OCI-LY3 (cell line): ENCODE data around the gene ATP4A.

Experiments used
- H2AFZ ChIP-seq: fragments of 200-600, 300-600 bp; shearing (Covaris generic); 2 replicates; pipeline ENCODE4 v1.6.0; 2014; ENCODE audit warnings: antibody characterized with exemption, low read depth, low read length
- H3K27ac ChIP-seq: fragments of 200-600, 300-600 bp; sonication (generic); 2 replicates; pipeline ENCODE4 v1.5.1; 2014; ENCODE audit warnings: mild to moderate bottlenecking, low read length, moderate library complexity, mixed read lengths
- H3K27me3 ChIP-seq: fragments of 200-600, 300-600 bp; sonication (generic); 2 replicates; pipeline ENCODE4 v1.6.1; 2014; ENCODE audit warnings: low read depth, low read length, mixed read lengths
- H3K36me3 ChIP-seq: fragments of 200-600, 300-600 bp; sonication (generic); replicated peaks from 2 replicates; pipeline ENCODE3; 2014; ENCODE audit warnings: low read depth, low read length, mixed read lengths
- H3K4me1 ChIP-seq: fragments of 300-600, 200-600 bp; sonication (generic); 2 replicates; pipeline ENCODE4 v1.6.1; 2014; ENCODE audit warnings: low read length, mixed read lengths
- H3K4me2 ChIP-seq: fragments of 200-600, 300-600 bp; sonication (generic); 2 replicates; pipeline ENCODE4 v1.6.1; 2014; ENCODE audit warnings: low read length, mixed read lengths
- H3K4me3 ChIP-seq: fragments of 300-600, 200-600 bp; sonication (generic); 2 replicates; pipeline ENCODE4 v1.5.1; 2014; ENCODE audit warnings: antibody characterized with exemption, mild to moderate bottlenecking, low read length, moderate library complexity
- H3K79me2 ChIP-seq: fragments of 300-600, 200-600 bp; shearing (Covaris generic); 2 replicates; pipeline ENCODE4 v1.6.1; 2014; ENCODE audit warnings: mild to moderate bottlenecking, low read length, mixed read lengths
- H3K9ac ChIP-seq: fragments of 300-600, 200-600 bp; shearing (Covaris generic); 2 replicates; pipeline ENCODE4 v1.6.0; 2014; ENCODE audit warnings: mild to moderate bottlenecking, low read length, moderate library complexity
- H3K9me3 ChIP-seq: fragments of 200-600, 300-600 bp; shearing (Covaris generic); 2 replicates; pipeline ENCODE4 v1.6.1; 2014; ENCODE audit warnings: low read length, mixed read lengths; ENCODE audit not compliant: insufficient read depth
- H4K20me1 ChIP-seq: fragments of 200-600, 300-600 bp; sonication (generic); 2 replicates; pipeline ENCODE4 v1.6.1; 2016; ENCODE audit warnings: low read length, mixed read lengths; ENCODE audit not compliant: insufficient read depth
- EZH2phosphoT487 ChIP-seq: fragments of 200-600 bp; shearing (Covaris generic); IDR thresholded peaks from 2 replicates; pipeline ENCODE4 v1.6.1; 2018; ENCODE audit warnings: antibody characterized with exemption, mixed run types, low read depth
- TF ChIP-seq, protein P1 (sequence below): fragments of 200-600, 300-600 bp; sonication (generic); IDR thresholded peaks from 2 replicates; pipeline ENCODE4 v1.5.1; 2014; ENCODE audit warnings: antibody characterized with exemption, low read length, low read depth

The ATP4A gene

DNA sequence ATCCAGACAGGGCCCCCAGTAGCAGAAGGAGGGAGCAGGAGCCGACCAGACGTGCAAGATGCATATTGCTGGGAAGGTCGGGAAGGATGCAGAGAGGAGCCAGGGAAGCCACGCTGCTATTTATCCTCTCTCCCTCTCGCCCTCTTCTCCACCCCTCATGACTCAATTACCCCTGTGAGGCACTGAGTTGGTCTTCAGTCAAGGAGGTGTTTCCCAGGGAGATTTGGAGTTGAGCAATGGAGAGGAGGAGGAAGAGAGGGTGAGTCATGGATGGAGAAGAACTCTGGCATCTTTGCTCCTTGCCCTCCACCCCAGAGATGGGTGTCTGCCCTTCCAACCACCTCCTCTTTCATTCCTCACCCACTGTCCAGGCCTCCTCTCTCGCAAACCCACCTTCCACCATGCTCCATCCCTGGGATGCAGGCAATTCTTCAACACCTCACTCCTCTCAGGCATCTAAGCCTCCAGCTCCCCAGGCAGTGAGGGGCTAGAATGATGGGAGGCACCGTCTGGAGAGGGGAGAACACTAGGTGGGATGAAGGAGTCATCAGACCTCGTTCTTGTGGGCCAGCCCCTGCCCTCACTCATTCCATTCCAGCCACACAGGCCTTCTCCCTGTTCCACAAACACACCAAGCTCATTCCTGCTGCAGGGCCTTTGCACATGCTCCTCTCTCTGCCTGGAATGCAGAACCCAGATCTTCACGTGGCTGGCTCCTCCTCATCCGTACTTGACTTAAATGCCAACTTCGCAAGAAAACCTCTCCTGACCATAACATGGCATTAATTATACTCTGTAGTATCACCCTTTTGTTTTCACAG, 35.0 kb downstream of the ATP4A start, which contains the start of gene SBSN:
SBSN (minus strand) TSS at position 94 of the 821 bp plus-strand sequence; CDS start at position 64, 30 bp downstream.
- no peak within 1 kb of the TSS for H2AFZ ChIP-seq
- no peak within 1 kb of the TSS for H3K4me2 ChIP-seq
- peaks cover 15% of the 10 kb centered on the region for H3K27me3 ChIP-seq
- TF ChIP-seq, protein P1, sequence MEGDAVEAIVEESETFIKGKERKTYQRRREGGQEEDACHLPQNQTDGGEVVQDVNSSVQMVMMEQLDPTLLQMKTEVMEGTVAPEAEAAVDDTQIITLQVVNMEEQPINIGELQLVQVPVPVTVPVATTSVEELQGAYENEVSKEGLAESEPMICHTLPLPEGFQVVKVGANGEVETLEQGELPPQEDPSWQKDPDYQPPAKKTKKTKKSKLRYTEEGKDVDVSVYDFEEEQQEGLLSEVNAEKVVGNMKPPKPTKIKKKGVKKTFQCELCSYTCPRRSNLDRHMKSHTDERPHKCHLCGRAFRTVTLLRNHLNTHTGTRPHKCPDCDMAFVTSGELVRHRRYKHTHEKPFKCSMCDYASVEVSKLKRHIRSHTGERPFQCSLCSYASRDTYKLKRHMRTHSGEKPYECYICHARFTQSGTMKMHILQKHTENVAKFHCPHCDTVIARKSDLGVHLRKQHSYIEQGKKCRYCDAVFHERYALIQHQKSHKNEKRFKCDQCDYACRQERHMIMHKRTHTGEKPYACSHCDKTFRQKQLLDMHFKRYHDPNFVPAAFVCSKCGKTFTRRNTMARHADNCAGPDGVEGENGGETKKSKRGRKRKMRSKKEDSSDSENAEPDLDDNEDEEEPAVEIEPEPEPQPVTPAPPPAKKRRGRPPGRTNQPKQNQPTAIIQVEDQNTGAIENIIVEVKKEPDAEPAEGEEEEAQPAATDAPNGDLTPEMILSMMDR, result no peak
- TF ChIP-seq EZH2phosphoT487, result no peak
- H3K9ac ChIP-seq, result no peak within 1 kb of the TSS
- H4K20me1 ChIP-seq, result no peaks in the 10 kb centered on the region
- no peak within 1 kb of the TSS for H3K4me3 ChIP-seq
- H3K79me2 ChIP-seq, result no peaks in the 10 kb centered on the region
- no peaks in the 10 kb centered on the region for H3K4me1 ChIP-seq
- H3K36me3 ChIP-seq, result no peaks in the 10 kb centered on the region
- H3K27ac ChIP-seq, result no peak within 1 kb of the TSS
- no peaks in the 10 kb centered on the region for H3K9me3 ChIP-seq

DNA sequence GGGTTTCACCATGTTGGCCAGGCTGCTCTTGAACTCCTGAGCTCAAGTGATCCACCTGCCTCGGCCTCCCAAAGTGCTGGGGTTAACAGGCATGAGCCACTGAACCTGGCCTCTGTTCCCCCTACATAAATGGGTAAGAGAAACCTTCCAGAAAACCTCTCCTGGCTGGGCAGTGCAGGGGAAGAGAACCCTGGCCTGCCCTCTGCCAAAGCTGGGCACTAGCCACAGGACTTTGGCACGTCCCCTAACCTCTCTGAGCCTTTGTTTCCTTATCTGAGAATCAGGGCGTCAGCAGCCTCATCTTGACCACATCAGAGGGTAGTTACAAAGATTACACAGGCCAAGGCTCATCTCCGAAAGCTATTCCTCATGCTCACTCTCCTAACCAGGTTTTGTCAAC, 37.6 kb downstream of the ATP4A start:
- Histone ChIP-seq H3K4me3 (no peak overlapping the region), H3K4me1 (no peaks in the 10 kb centered on the region), H3K4me2 (no peak overlapping the region), H3K9me3 (no peaks in the 10 kb centered on the region), H2AFZ (no peak overlapping the region), H3K36me3 (no peaks in the 10 kb centered on the region), H3K79me2 (no peaks in the 10 kb centered on the region), H3K9ac (no peak overlapping the region), H3K27ac (no peak overlapping the region), H3K27me3 (peaks cover 10% of the 10 kb centered on the region; the same call in 1 of the 2 replicates), H4K20me1 (no peaks in the 10 kb centered on the region)
- TF ChIP-seq, protein P1, result no peak
- no peak for TF ChIP-seq EZH2phosphoT487

DNA sequence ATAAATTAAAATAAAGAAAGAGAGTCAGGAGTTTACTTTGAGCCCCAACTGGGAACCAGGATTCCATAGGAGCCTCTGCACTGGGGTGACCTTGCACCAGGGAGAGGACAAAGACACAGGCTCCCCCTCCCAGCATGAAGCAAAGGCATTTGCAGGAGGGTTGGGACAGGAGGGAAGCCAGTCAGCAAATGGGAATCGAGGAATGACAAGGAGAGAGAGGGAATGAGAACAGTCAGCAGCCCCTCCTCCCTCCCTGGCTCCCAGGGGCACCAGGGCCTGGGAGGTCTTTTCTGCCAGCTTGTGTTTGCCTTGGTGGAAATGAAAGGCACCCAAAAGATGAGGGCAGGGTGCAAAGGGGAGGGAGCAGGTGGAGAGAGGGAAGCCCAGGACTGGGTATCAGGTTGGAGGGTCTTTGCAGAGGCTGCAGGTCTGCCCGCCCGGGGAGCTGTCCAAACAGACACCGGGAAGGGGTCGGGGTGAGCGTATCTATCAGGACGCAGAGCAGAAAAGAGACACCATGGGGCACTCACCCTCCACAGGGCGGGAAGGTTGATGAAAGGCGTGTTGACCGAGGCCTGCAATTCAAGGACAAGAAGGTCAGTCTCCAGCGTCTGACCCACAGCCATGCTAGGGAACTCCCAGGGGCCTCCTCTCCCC, 39.1 kb downstream of the ATP4A start:
- Histone ChIP-seq H3K9me3 (no peaks in the 10 kb centered on the region), H3K4me1 (no peaks in the 10 kb centered on the region), H4K20me1 (no peaks in the 10 kb centered on the region), H3K4me3 (no peak overlapping the region), H3K9ac (no peak overlapping the region), H3K27ac (no peak overlapping the region), H2AFZ (no peak overlapping the region), H3K79me2 (no peaks in the 10 kb centered on the region), H3K27me3 (peaks cover 9% of the 10 kb centered on the region; the same call in 1 of the 2 replicates), H3K4me2 (no peak overlapping the region), H3K36me3 (no peaks in the 10 kb centered on the region)
- TF ChIP-seq, protein P1, result no peak
- no peak for TF ChIP-seq EZH2phosphoT487

DNA sequence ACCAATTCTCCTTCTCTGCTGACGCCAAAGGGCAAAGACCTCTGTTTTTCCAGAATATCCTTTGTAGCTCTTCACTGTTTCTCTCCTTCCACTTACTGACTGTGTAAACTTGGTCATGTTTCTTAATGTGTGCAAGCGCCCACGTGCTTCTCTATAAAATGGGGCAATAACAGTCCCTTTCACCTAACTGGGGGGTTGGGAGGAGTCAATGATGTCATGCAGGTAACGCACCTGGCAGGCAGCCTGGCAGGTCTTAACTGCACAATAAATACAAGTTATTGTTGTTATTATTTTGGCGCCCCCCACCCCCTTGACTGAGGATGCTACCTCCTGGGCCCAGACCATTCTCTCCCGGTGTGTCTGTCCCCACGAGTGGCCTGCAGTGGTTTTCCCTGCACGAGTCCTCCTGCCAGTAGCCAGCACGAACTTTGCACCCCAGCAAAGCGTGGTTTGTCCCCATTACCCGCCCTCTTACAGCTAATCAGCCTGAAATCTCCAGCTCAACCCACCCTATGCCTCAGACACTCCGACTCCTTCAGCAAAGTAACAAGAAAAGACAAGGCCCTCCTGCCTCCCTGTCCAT, 40.6 kb downstream of the ATP4A start:
- Histone ChIP-seq H3K27me3 (peaks cover 3% of the 10 kb centered on the region), H3K79me2 (no peaks in the 10 kb centered on the region), H4K20me1 (no peaks in the 10 kb centered on the region), H2AFZ (no peak overlapping the region), H3K9me3 (no peaks in the 10 kb centered on the region), H3K9ac (no peak overlapping the region), H3K4me2 (no peak overlapping the region), H3K27ac (no peak overlapping the region), H3K36me3 (no peaks in the 10 kb centered on the region), H3K4me1 (no peaks in the 10 kb centered on the region), H3K4me3 (no peak overlapping the region)
- no peak for TF ChIP-seq EZH2phosphoT487
- TF ChIP-seq, protein P1, result no peak
